ENCODE results near the gene HSD17B2.
"Not testable (repeated sequence)": the region's sequence is repeated elsewhere in the genome, so short reads cannot be mapped to it uniquely, and the experiment has no call there.

Gene HSD17B2

GRCh38 chr16:82034981-82035612 is at the start of gene HSD17B2:
HSD17B2 (plus strand) TSS chr16:82035253; CDS start chr16:82035425, 172 bp downstream.
- DNase-seq = no peak

- no peak for DNase-seq
These were observed 47.9 kb upstream of the HSD17B2 start for GRCh38 chr16:81987121-81987520.

GRCh38 chr16:81987706-81988105 is 47.3 kb upstream of the HSD17B2 start:
- DNase-seq = no peak

GRCh38 chr16:81992859-81993258 is 42.2 kb upstream of the HSD17B2 start:
- DNase-seq = no peak

GRCh38 chr16:81994485-81994884 is 40.6 kb upstream of the HSD17B2 start:
- DNase-seq = no peak

- DNase-seq = no peak
These were observed 39.4 kb upstream of the HSD17B2 start for GRCh38 chr16:81995651-81996050.

- no peak for DNase-seq
These were observed 38.2 kb upstream of the HSD17B2 start for GRCh38 chr16:81996664-81997509.

- DNase-seq = no peak
These were observed 37.3 kb upstream of the HSD17B2 start for GRCh38 chr16:81997738-81998137.

GRCh38 chr16:82002831-82003230 is 32.2 kb upstream of the HSD17B2 start:
- no peak for DNase-seq

GRCh38 chr16:82004601-82005000 is 30.5 kb upstream of the HSD17B2 start:
- no peak for DNase-seq

GRCh38 chr16:82005027-82005830 is 29.8 kb upstream of the HSD17B2 start:
- no peak for DNase-seq

- DNase-seq = no peak
These were observed 29.0 kb upstream of the HSD17B2 start for GRCh38 chr16:82006036-82006435.

GRCh38 chr16:82007189-82007588 is 27.9 kb upstream of the HSD17B2 start:
- no peak for DNase-seq

- no peak for DNase-seq
These were observed 26.0 kb upstream of the HSD17B2 start for GRCh38 chr16:82008957-82009592.

- not testable (repeated sequence) for DNase-seq
These were observed 25.3 kb upstream of the HSD17B2 start for GRCh38 chr16:82009789-82010188.

- no peak for DNase-seq
These were observed 24.4 kb upstream of the HSD17B2 start for GRCh38 chr16:82010649-82011048.

GRCh38 chr16:82011199-82011641 is 23.8 kb upstream of the HSD17B2 start, which contains the start of gene SDR42E1:
SDR42E1 (minus strand) TSS chr16:82011470; CDS start chr16:82000858, 10,612 bp downstream.
- DNase-seq = no peak

- no peak for DNase-seq
These were observed 21.9 kb upstream of the HSD17B2 start for GRCh38 chr16:82013139-82013538.

GRCh38 chr16:82016263-82016662 is 18.8 kb upstream of the HSD17B2 start:
- no peak for DNase-seq

GRCh38 chr16:82016964-82017363 is 18.1 kb upstream of the HSD17B2 start:
- DNase-seq = no peak

- DNase-seq = no peak
These were observed 17.0 kb upstream of the HSD17B2 start for GRCh38 chr16:82017911-82018568.

GRCh38 chr16:82019535-82019934 is 15.5 kb upstream of the HSD17B2 start:
- DNase-seq = no peak
